HepG2 (cell line): ENCODE measurements around the gene FAM114A1. TPM values are rescaled to one million over a fixed set of nuclear protein-coding genes. Genes with fewer than 3 reads are reported as not detected.

Experiments used
- ATAC-seq: fragments of 200-7000 bp; cut with Tn5 transposase; 3 replicates; pipeline ENCODE4 v1.9.1; 2020; ENCODE audit warnings: mild to moderate bottlenecking, moderate library complexity
- BruUV-seq: library from RNA; stranded (reverse); fragments of 400-500 nt; replicated peaks from 2 replicates; lab custom pipeline; 2021; lab: Mats Ljungman, UMichigan
- CTCF ChIA-PET: fragments of 300-600 bp; formaldehyde crosslinking; extraction: SDS; loops from one replicate; lab custom pipeline; 2021; ENCODE audit warnings: low total read pairs, inconsistent platforms, low intra/inter-chr PET ratio; lab: Yijun Ruan, JAX
- POLR2A ChIA-PET: fragments of 350-600 bp; sonication (Branson Sonifier 250); formaldehyde crosslinking; loops from one replicate; lab custom pipeline; 2020; ENCODE audit warnings: antibody characterized with exemption, inconsistent platforms; lab: Yijun Ruan, JAX
- DNase-seq: peaks from one replicate; pipeline ENCODE4 v3.0.0-alpha.2; 2015; ENCODE audit warnings: low spot score
- FAIRE-seq: peaks from 3 replicates; lab custom pipeline; 2011; peaks lifted over from hg19 to GRCh38; lab: Jason Lieb, UNC
- H2AFZ ChIP-seq: one replicate; pipeline ENCODE4 v1.6.1; 2011; ENCODE audit warnings: low read length, inconsistent platforms
- H3K27ac ChIP-seq: fragments of 300-600 bp; 3 replicates; pipeline ENCODE4 v1.8.0; 2011; ENCODE audit warnings: mixed run types, mild to moderate bottlenecking, mixed read lengths, low read length, inconsistent platforms; ENCODE audit not compliant: insufficient read depth; ENCODE audit errors: extremely low read length
- H3K27me3 ChIP-seq, 2 experiments: fragments of 200-600 bp in 1 of 2; 2 replicates in 1 of 2; 3 replicates in 1 of 2; pipeline versions ENCODE4 v1.6.0 to v1.8.0; 2011; ENCODE audit warnings: low read length in 2 of 2, mild to moderate bottlenecking in 2 of 2, moderate library complexity in 2 of 2, inconsistent platforms in 1 of 2; ENCODE audit not compliant: insufficient read depth in 2 of 2, control insufficient read depth in 1 of 2
- H3K36me3 ChIP-seq, 2 experiments: fragments of 200-600 bp in 1 of 2; replicated peaks in 1 of 2; 2 replicates in 1 of 2; 3 replicates in 1 of 2; pipeline versions ENCODE4 v1.5.1 to v1.8.0; 2011; ENCODE audit warnings: low read length in 2 of 2, inconsistent platforms in 1 of 2; ENCODE audit not compliant: insufficient read depth in 2 of 2, control insufficient read depth in 1 of 2
- H3K4me1 ChIP-seq: 2 replicates; pipeline ENCODE4 v1.5.1; 2012; ENCODE audit warnings: low read length, inconsistent platforms; ENCODE audit not compliant: insufficient read depth
- H3K4me2 ChIP-seq: 2 replicates; pipeline ENCODE4 v1.6.0; 2011; ENCODE audit warnings: low read depth, low read length, inconsistent platforms
- H3K4me3 ChIP-seq, 3 experiments: fragments of 200-600 bp in 1 of 3; sonication (generic), shearing (Covaris generic) in 1 of 3; replicated peaks in 1 of 3; 2 replicates each; pipeline ENCODE4 v1.5.1; 2011 to 2016; ENCODE audit warnings: low read length in 3 of 3, inconsistent platforms in 2 of 3, low read depth in 2 of 3, mild to moderate bottlenecking in 2 of 3, control low read depth in 1 of 3, mixed read lengths in 1 of 3; ENCODE audit not compliant: insufficient read depth in 1 of 3
- H3K79me2 ChIP-seq: one replicate; pipeline ENCODE4 v1.6.1; 2011; ENCODE audit warnings: low read length, inconsistent platforms; ENCODE audit not compliant: insufficient read depth
- H3K9ac ChIP-seq: 2 replicates; pipeline ENCODE4 v1.6.0; 2011; ENCODE audit warnings: mild to moderate bottlenecking, low read depth, low read length, inconsistent platforms; ENCODE audit not compliant: insufficient read depth
- H3K9me3 ChIP-seq: 2 replicates; pipeline ENCODE4 v1.5.1; 2012; ENCODE audit warnings: mild to moderate bottlenecking, low read length
- H4K20me1 ChIP-seq: 2 replicates; pipeline ENCODE4 v1.6.0; 2011; ENCODE audit warnings: inconsistent platforms, mild to moderate bottlenecking, low read length, moderate library complexity; ENCODE audit not compliant: insufficient read depth
- AKAP8 ChIP-seq: sonication (generic); formaldehyde crosslinking; IDR thresholded peaks from 2 replicates; pipeline ENCODE4 v1.5.1; 2020; ENCODE audit warnings: mild to moderate bottlenecking, missing genetic modification reagents
- JDP2 ChIP-seq: sonication (generic); formaldehyde crosslinking; IDR thresholded peaks from 2 replicates; pipeline ENCODE4 v1.8.1; 2022; ENCODE audit warnings: missing genetic modification reagents, borderline replicate concordance
- NCOA5 ChIP-seq: sonication (generic); formaldehyde crosslinking; IDR thresholded peaks from 2 replicates; pipeline ENCODE4 v1.4.0; 2020; ENCODE audit warnings: missing genetic modification reagents
- NFE2 ChIP-seq: sonication (generic); formaldehyde crosslinking; IDR thresholded peaks from 2 replicates; pipeline ENCODE4 v1.4.0; 2020; ENCODE audit warnings: missing genetic modification reagents
- NFE2L2 ChIP-seq: fragments of 150-350 bp; IDR thresholded peaks from 2 replicates; pipeline ENCODE4 v1.6.1; 2014; ENCODE audit warnings: low read length
- NR1H2 ChIP-seq: sonication (generic); formaldehyde crosslinking; IDR thresholded peaks from 2 replicates; pipeline ENCODE4 v1.8.1; 2022; ENCODE audit warnings: low read depth, missing genetic modification reagents, borderline replicate concordance
- PAWR ChIP-seq: sonication (generic); formaldehyde crosslinking; IDR thresholded peaks from 2 replicates; pipeline ENCODE4 v1.4.0; 2020; ENCODE audit warnings: missing genetic modification reagents, mild to moderate bottlenecking, borderline replicate concordance
- RBM22 ChIP-seq: fragments of 200-400 bp; formaldehyde crosslinking; optimal IDR thresholded peaks from 2 replicates; pipeline ENCODE3; 2017; ENCODE audit warnings: mild to moderate bottlenecking, low read length, moderate library complexity
- SRF ChIP-seq: IDR thresholded peaks from 2 replicates; pipeline ENCODE4 v1.6.1; 2011; ENCODE audit warnings: mild to moderate bottlenecking, low read depth, low read length, moderate library complexity
- ZBTB14 ChIP-seq: sonication (generic); formaldehyde crosslinking; IDR thresholded peaks from 2 replicates; pipeline ENCODE4 v1.4.0; 2020; ENCODE audit warnings: missing genetic modification reagents
- ZEB1 ChIP-seq: IDR thresholded peaks from 2 replicates; pipeline ENCODE4 v1.6.1; 2012; ENCODE audit warnings: mild to moderate bottlenecking, low read depth, inconsistent platforms; ENCODE audit not compliant: insufficient replicate concordance
- ZFP36 ChIP-seq: fragments of 150-350 bp; IDR thresholded peaks from 2 replicates; pipeline ENCODE4 v1.6.1; 2018; ENCODE audit warnings: borderline replicate concordance, low read length, low read depth; ENCODE audit not compliant: partially characterized antibody
- ZNF256 ChIP-seq: sonication (generic); formaldehyde crosslinking; conservative IDR thresholded peaks from 2 replicates; pipeline ENCODE4 v1.4.0; 2020; ENCODE audit warnings: missing genetic modification reagents
- ZNF747 ChIP-seq: sonication (generic); formaldehyde crosslinking; IDR thresholded peaks from 2 replicates; pipeline ENCODE4 v1.8.1; 2023; ENCODE audit warnings: missing genetic modification reagents, mild to moderate bottlenecking, borderline replicate concordance
- ZNF780A ChIP-seq: sonication (generic); formaldehyde crosslinking; IDR thresholded peaks from 2 replicates; pipeline ENCODE4 v1.8.0; 2022; ENCODE audit warnings: mild to moderate bottlenecking, missing genetic modification reagents, moderate library complexity
- ZNF788 ChIP-seq: sonication (generic); formaldehyde crosslinking; IDR thresholded peaks from 2 replicates; pipeline ENCODE4 v1.5.0; 2020; ENCODE audit warnings: mild to moderate bottlenecking, missing genetic modification reagents, borderline replicate concordance
- ZSCAN25 ChIP-seq: sonication (generic); formaldehyde crosslinking; IDR thresholded peaks from 2 replicates; pipeline ENCODE4 v1.8.0; 2022; ENCODE audit warnings: mild to moderate bottlenecking, missing genetic modification reagents
- WGBS: methylation state at CpG from one replicate; pipeline ENCODE4 v1.1.6; 2017; ENCODE audit warnings: low lambda C conversion rate; 5-methylcytosine and 5-hydroxymethylcytosine counted together
- in situ Hi-C: cut with HindIII; loops from 2 replicates; pipeline ENCODE4 v1.10.0; 2017; ENCODE audit warnings: low pct_unique_long_range_greater_than_20kb; ENCODE audit not compliant: extremely low pct_ligation_motif_present
- intact Hi-C: fragments of 100-400 bp; cut with micrococcal nuclease; formaldehyde crosslinking; loops from one replicate; pipeline ENCODE4 v1.10.0; 2022; ENCODE audit not compliant: unreplicated experiment
- polyA plus RNA-seq, 8 experiments: library from polyadenylated mRNA; depleted of rRNA in 3 of 8; stranded (reverse) in 7 of 8; unstranded in 1 of 8; fragments of >200 nt; fragmentation: Illumina TruSeq in 4 of 8; extraction: Trizol in 4 of 8; gene quantifications; 2 replicates each; pipeline versions ENCODE4 v1.2.1 to v1.2.3, GENCODE V29; 2011 to 2016; ENCODE audit warnings: low read depth in 4 of 8, missing spikeins in 1 of 8, mixed read lengths in 1 of 8; ENCODE audit not compliant: insufficient read depth in 1 of 8
- total RNA-seq, 5 experiments: library from RNA; depleted of rRNA; stranded (reverse); fragments of >200 nt; fragmentation: Illumina TruSeq; extraction: Trizol; gene quantifications; 2 replicates each; pipeline ENCODE4 v1.2.3, GENCODE V29; 2016; ENCODE audit warnings: low read depth in 1 of 5
- TF ChIP-seq, protein P1 (sequence below): sonication (generic); formaldehyde crosslinking; IDR thresholded peaks from 2 replicates; pipeline ENCODE4 v1.5.1; 2020; ENCODE audit warnings: missing genetic modification reagents, mild to moderate bottlenecking, borderline replicate concordance
- TF ChIP-seq, protein P2 (sequence below): IDR thresholded peaks from 2 replicates; pipeline ENCODE4 v1.4.0; 2020; ENCODE audit warnings: mild to moderate bottlenecking, missing genetic modification reagents

Gene FAM114A1
- total and polyA plus RNA-seq, 2 of the 13 experiments (the other 11 are each of a cell fraction or from before 2014, with no cell fraction given): 61.0 to 76.9 TPM

DNA sequence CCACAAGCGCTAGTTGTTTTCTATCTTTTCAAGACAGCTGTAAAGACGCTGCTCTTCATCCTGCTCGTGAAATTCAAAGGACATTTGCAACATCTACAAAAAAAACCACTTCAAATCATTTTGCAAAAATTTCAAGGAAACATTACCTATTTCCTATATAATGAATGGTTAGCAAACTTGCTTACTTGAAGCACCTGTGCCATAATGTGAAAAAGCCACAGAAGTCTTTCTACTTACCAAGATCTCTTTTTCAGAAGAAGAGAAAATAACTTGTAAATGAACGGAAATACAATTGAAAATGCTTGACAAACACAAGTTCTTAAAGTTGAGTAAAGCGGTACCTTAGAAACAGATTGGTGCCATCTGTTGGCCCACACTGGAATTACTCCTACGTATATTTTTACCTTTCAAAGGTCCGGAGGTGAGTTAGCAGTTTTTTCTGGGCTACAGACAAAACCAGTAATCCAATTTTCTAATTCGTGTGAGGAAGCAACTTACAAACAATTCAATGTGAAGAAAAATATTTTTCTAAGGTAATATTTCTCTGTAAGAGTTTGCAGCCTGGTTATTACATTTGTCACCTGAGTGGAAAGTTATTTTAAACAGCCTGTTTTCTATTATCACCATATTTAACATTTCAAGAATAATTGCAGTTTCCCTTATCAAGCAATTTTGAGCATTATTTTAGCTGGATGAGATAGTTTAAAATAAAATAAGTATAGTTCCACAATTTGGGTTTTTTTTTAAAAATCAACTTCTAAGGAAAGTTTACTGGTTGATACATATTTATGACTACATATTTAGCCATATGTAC is 10.9 kb upstream of the FAM114A1 start, which contains the start of gene TLR6:
Gene TLR6 (minus strand): TSS at position 294 of the 814 bp plus-strand sequence. CDS start 27,344 bp downstream, outside the sequence.
- Histone ChIP-seq H3K27ac (no peak within 1 kb of the TSS), H4K20me1 (no peaks in the 10 kb centered on the region), H2AFZ (peak within 1 kb of the TSS; percentile 61), H3K4me1 (peaks cover 12% of the 10 kb centered on the region), H3K4me3 (peak within 1 kb of the TSS in 2 of 3 experiments; percentile 12 to 49; a peak in 2 of 6 replicates), H3K36me3 (no peaks in the 10 kb centered on the region), H3K27me3 (no peaks in the 10 kb centered on the region), H3K79me2 (no peaks in the 10 kb centered on the region), H3K9me3 (no peaks in the 10 kb centered on the region), H3K9ac (no peak within 1 kb of the TSS), H3K4me2 (peak within 1 kb of the TSS; percentile 62)
- in situ Hi-C loops (loop anchor here (5.0 kb wide), 1 partner anchor 99 kb away; no protein-coding TSS in a partner anchor), intact Hi-C loops (loop anchor here (1.0 kb wide), 1 partner anchor 97 kb away; no protein-coding TSS in a partner anchor)
- CTCF ChIA-PET: interaction anchor here (1.2 to 1.9 kb wide), 3 partner anchors 74 to 99 kb away, joined by 3 to 17 read pairs (median 4); partner anchors contain the start of gene TLR10
- 3% methylated on average over 8 of the region's 8 CpGs for WGBS
- POLR2A ChIA-PET: no interaction called here
- DNase-seq (peak; percentile 57), ATAC-seq (peak; percentile 47; the same call in 1 of the 3 replicates), FAIRE-seq (peak; percentile 92)
- no TSS peak for BruUV-seq
- TF ChIP-seq NFE2L2 (peak; percentile 39; the same call in 1 of the 2 replicates), NCOA5 (CRISPR knock-in tag) (no peak), JDP2 (CRISPR knock-in tag) (no peak), AKAP8 (CRISPR knock-in tag) (no peak), ZBTB14 (CRISPR knock-in tag) (no peak), ZEB1 (no peak), ZNF747 (CRISPR knock-in tag) (no peak), ZFP36 (no peak), ZNF788 (no peak), NR1H2 (CRISPR knock-in tag) (no peak), ZNF780A (CRISPR knock-in tag) (no peak), NFE2 (CRISPR knock-in tag) (peak; percentile 62; the same call in 1 of the 2 replicates), SRF (no peak), PAWR (CRISPR knock-in tag) (no peak), RBM22 (no peak), ZSCAN25 (CRISPR knock-in tag) (no peak), ZNF256 (CRISPR knock-in tag) (peak; percentile 95)
- TF ChIP-seq, protein P1, sequence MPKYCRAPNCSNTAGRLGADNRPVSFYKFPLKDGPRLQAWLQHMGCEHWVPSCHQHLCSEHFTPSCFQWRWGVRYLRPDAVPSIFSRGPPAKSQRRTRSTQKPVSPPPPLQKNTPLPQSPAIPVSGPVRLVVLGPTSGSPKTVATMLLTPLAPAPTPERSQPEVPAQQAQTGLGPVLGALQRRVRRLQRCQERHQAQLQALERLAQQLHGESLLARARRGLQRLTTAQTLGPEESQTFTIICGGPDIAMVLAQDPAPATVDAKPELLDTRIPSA: no peak
- TF ChIP-seq, protein P2, sequence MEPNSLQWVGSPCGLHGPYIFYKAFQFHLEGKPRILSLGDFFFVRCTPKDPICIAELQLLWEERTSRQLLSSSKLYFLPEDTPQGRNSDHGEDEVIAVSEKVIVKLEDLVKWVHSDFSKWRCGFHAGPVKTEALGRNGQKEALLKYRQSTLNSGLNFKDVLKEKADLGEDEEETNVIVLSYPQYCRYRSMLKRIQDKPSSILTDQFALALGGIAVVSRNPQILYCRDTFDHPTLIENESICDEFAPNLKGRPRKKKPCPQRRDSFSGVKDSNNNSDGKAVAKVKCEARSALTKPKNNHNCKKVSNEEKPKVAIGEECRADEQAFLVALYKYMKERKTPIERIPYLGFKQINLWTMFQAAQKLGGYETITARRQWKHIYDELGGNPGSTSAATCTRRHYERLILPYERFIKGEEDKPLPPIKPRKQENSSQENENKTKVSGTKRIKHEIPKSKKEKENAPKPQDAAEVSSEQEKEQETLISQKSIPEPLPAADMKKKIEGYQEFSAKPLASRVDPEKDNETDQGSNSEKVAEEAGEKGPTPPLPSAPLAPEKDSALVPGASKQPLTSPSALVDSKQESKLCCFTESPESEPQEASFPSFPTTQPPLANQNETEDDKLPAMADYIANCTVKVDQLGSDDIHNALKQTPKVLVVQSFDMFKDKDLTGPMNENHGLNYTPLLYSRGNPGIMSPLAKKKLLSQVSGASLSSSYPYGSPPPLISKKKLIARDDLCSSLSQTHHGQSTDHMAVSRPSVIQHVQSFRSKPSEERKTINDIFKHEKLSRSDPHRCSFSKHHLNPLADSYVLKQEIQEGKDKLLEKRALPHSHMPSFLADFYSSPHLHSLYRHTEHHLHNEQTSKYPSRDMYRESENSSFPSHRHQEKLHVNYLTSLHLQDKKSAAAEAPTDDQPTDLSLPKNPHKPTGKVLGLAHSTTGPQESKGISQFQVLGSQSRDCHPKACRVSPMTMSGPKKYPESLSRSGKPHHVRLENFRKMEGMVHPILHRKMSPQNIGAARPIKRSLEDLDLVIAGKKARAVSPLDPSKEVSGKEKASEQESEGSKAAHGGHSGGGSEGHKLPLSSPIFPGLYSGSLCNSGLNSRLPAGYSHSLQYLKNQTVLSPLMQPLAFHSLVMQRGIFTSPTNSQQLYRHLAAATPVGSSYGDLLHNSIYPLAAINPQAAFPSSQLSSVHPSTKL: 0 out of 2 replicates have a peak, but pooled peaks have one; percentile 10
